ENCODE data around the gene MYO7A. TPM values are rescaled to one million over a fixed set of nuclear protein-coding genes. Genes with fewer than 3 reads are reported as not detected.

Gene MYO7A
- total RNA-seq, 1 donor from 2014 or later = 0.29 TPM

DNA sequence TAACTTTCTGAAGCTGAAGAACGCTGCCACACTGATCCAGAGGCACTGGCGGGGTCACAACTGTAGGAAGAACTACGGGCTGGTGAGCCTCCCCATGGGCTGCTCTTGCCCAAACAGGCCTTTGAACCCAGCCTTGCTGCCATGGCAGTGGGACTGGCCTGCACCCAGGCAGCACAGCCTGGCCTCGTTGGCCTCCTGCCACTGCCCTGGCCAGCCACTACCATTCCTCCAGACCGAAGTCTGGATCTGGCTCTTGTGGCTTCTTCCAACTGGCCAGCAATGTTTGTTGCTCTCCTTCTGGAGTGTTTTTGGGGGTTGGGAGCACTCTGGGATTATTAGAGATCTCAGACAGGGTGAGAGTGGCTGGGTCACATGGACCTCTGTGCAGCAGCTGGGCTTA, 51.0 kb downstream of the MYO7A start:
- Mint-ChIP-seq H3K4me1 (ENCODE audit: low read depth) (no peaks in the 10 kb centered on the region), H3K27ac (no peak overlapping the region), H3K27me3 (ENCODE audit: insufficient read depth) (peaks cover under 1% of the 10 kb centered on the region), H3K4me3 (no peak overlapping the region), H3K9me3 (peaks cover 5% of the 10 kb centered on the region), H3K36me3 (ENCODE audit: low read depth) (no peaks in the 10 kb centered on the region)
- intact Hi-C loops (cut with micrococcal nuclease) = no loop called here
- no peak for DNase-seq (ENCODE audit: low spot score)

DNA sequence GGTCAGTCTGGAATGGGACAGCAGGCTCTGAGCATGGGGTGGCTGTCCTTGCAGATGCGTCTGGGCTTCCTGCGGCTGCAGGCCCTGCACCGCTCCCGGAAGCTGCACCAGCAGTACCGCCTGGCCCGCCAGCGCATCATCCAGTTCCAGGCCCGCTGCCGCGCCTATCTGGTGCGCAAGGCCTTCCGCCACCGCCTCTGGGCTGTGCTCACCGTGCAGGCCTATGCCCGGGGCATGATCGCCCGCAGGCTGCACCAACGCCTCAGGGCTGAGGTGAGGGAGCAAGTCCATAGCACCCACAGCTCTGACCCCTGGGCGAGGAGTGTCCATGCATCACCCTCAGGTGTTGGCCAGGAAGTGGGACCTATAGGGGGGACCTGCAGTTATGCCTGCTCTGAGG, 51.6 kb downstream of the MYO7A start:
- H3K27me3 Mint-ChIP-seq (ENCODE audit: insufficient read depth) = no peaks in the 10 kb centered on the region
- intact Hi-C loops (cut with micrococcal nuclease) = no loop called here
- H3K4me1 Mint-ChIP-seq (ENCODE audit: low read depth) = no peaks in the 10 kb centered on the region
- peaks cover 5% of the 10 kb centered on the region for H3K9me3 Mint-ChIP-seq
- no peaks in the 10 kb centered on the region for H3K36me3 Mint-ChIP-seq (ENCODE audit: low read depth)
- no peak overlapping the region for H3K27ac Mint-ChIP-seq
- no peak overlapping the region for H3K4me3 Mint-ChIP-seq
- DNase-seq (ENCODE audit: low spot score) = no peak

DNA sequence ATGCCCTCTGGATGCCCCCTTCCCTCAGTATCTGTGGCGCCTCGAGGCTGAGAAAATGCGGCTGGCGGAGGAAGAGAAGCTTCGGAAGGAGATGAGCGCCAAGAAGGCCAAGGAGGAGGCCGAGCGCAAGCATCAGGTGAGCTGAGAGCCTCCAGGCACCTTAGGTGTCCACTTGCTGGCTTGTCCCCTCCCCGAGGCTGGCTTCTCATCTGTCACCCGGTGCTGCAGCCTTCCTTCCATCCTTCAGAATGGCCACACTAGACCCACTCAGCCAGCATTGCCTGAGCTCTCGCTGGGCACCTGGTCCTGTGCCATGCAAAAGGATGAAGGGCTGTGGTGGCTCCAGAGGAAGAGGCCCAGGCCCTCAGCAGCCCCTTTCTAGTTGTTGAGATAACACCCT, 52.3 kb downstream of the MYO7A start:
- Mint-ChIP-seq H3K27ac (no peak overlapping the region), H3K4me3 (no peak overlapping the region), H3K4me1 (ENCODE audit: low read depth) (no peaks in the 10 kb centered on the region), H3K36me3 (ENCODE audit: low read depth) (no peaks in the 10 kb centered on the region), H3K27me3 (ENCODE audit: insufficient read depth) (no peaks in the 10 kb centered on the region), H3K9me3 (peaks cover 5% of the 10 kb centered on the region)
- intact Hi-C loops (cut with micrococcal nuclease) = no loop called here
- no peak for DNase-seq (ENCODE audit: low spot score)

DNA sequence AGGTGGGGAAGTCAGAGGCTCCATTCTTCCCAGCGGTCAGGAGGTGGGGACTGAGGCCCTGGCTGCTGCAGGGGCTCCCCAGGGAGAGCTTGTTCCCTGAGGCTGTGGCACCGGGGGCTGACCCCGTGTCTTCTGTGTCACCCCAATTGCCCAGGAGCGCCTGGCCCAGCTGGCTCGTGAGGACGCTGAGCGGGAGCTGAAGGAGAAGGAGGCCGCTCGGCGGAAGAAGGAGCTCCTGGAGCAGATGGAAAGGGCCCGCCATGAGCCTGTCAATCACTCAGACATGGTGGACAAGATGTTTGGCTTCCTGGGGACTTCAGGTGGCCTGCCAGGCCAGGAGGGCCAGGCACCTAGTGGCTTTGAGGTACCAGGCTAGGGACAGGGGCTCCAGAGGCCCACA, 53.2 kb downstream of the MYO7A start:
- Mint-ChIP-seq H3K27me3 (ENCODE audit: insufficient read depth) (no peaks in the 10 kb centered on the region), H3K4me3 (no peak overlapping the region), H3K36me3 (ENCODE audit: low read depth) (no peaks in the 10 kb centered on the region), H3K4me1 (ENCODE audit: low read depth) (no peaks in the 10 kb centered on the region), H3K27ac (no peak overlapping the region), H3K9me3 (peaks cover 5% of the 10 kb centered on the region)
- intact Hi-C loops (cut with micrococcal nuclease) = no loop called here
- DNase-seq (ENCODE audit: low spot score) = no peak

- H3K9me3 Mint-ChIP-seq = peaks cover 5% of the 10 kb centered on the region
- DNase-seq (ENCODE audit: low spot score) = no peak
- H3K4me1 Mint-ChIP-seq (ENCODE audit: low read depth) = no peaks in the 10 kb centered on the region
- no peak overlapping the region for H3K27ac Mint-ChIP-seq
- intact Hi-C loops (cut with micrococcal nuclease) = no loop called here
- no peak overlapping the region for H3K4me3 Mint-ChIP-seq
- H3K27me3 Mint-ChIP-seq (ENCODE audit: insufficient read depth) = no peaks in the 10 kb centered on the region
- H3K36me3 Mint-ChIP-seq (ENCODE audit: low read depth) = no peaks in the 10 kb centered on the region
Observed at GRCh38 chr11:77181799-77182541, 53.9 kb downstream of the MYO7A start.

- Mint-ChIP-seq H3K4me3 (no peak overlapping the region), H3K27me3 (ENCODE audit: insufficient read depth) (peaks cover 2% of the 10 kb centered on the region), H3K27ac (no peak overlapping the region), H3K4me1 (ENCODE audit: low read depth) (no peaks in the 10 kb centered on the region), H3K36me3 (ENCODE audit: low read depth) (no peaks in the 10 kb centered on the region), H3K9me3 (peaks cover 5% of the 10 kb centered on the region)
- intact Hi-C loops (cut with micrococcal nuclease) = no loop called here
- DNase-seq (ENCODE audit: low spot score) = no peak
Observed at GRCh38 chr11:77182542-77183430, 54.7 kb downstream of the MYO7A start.

GRCh38 chr11:77183431-77183984, 55.5 kb downstream of the MYO7A start:
- Mint-ChIP-seq H3K36me3 (ENCODE audit: low read depth) (no peaks in the 10 kb centered on the region), H3K9me3 (peaks cover under 1% of the 10 kb centered on the region), H3K27ac (no peak overlapping the region), H3K4me3 (no peak overlapping the region), H3K4me1 (ENCODE audit: low read depth) (no peaks in the 10 kb centered on the region), H3K27me3 (ENCODE audit: insufficient read depth) (peaks cover 2% of the 10 kb centered on the region)
- intact Hi-C loops (cut with micrococcal nuclease) = no loop called here
- no peak for DNase-seq (ENCODE audit: low spot score)

DNA sequence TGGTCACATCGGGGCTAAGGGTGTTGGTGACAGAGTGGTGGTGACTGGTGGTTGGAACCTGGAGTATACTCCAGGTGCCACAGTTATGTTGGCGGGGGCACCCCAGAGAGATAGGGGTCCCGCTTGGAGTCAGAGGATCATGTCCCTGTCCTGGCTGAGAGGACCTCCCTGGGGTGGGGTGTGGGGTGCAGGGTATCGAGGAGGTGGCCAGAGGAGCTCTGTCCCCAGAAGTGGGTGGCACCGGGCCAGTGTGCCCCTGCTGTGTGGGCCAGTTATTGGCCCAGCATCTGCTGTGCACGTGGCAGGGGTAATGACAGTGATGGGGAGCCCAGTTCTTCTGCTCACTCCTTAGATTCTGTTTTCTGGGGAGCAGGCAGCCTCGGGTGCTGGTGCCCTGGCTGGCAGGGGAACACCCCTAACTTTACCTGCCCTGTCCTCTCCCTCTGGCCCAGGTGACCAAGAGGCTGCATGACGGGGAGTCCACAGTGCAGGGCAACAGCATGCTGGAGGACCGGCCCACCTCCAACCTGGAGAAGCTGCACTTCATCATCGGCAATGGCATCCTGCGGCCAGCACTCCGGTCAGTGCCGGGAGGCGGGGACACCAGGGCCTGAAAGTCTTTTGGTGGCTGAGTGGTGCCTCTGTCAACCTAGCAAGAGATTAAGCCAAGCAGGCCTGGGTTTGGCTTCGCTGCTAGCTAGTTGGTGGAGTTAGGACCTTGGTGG, 56.3 kb downstream of the MYO7A start:
- intact Hi-C loops (cut with micrococcal nuclease) = no loop called here
- H3K36me3 Mint-ChIP-seq (ENCODE audit: low read depth) = no peaks in the 10 kb centered on the region
- H3K4me3 Mint-ChIP-seq = no peak overlapping the region
- no peak for DNase-seq (ENCODE audit: low spot score)
- H3K27me3 Mint-ChIP-seq (ENCODE audit: insufficient read depth) = peaks cover 2% of the 10 kb centered on the region
- no peaks in the 10 kb centered on the region for H3K9me3 Mint-ChIP-seq
- H3K27ac Mint-ChIP-seq = no peak overlapping the region
- no peaks in the 10 kb centered on the region for H3K4me1 Mint-ChIP-seq (ENCODE audit: low read depth)

DNA sequence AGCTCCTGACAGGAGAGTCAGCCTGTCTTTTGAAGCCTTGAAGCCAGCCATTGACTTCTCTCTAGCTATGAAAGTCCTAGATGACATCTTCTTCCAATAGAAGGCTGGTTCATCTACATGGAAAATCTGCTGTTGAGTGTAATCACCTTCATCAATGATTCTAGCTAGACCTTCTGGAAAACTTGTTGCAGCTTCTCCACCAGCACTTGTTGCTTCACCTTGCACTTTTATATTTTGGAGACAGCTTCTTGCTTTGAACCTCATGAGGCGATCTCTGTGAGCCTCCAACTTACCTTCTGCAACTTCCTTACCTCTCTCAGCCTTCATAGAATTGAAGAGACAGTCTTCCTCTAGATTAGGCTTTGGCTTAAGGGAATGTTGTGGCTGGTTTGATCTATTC, 58.3 kb downstream of the MYO7A start:
- no peak for DNase-seq (ENCODE audit: low spot score)
- Mint-ChIP-seq H3K27me3 (ENCODE audit: insufficient read depth) (peaks cover 2% of the 10 kb centered on the region), H3K4me1 (ENCODE audit: low read depth) (no peaks in the 10 kb centered on the region), H3K27ac (no peak overlapping the region), H3K36me3 (ENCODE audit: low read depth) (no peaks in the 10 kb centered on the region), H3K9me3 (no peaks in the 10 kb centered on the region), H3K4me3 (no peak overlapping the region)
- intact Hi-C loops (cut with micrococcal nuclease) = no loop called here

GRCh38 chr11:77187111-77187750, 59.2 kb downstream of the MYO7A start:
- Mint-ChIP-seq H3K9me3 (no peaks in the 10 kb centered on the region), H3K36me3 (ENCODE audit: low read depth) (no peaks in the 10 kb centered on the region), H3K4me3 (no peak overlapping the region), H3K4me1 (ENCODE audit: low read depth) (no peaks in the 10 kb centered on the region), H3K27ac (no peak overlapping the region), H3K27me3 (ENCODE audit: insufficient read depth) (peaks cover 2% of the 10 kb centered on the region)
- intact Hi-C loops (cut with micrococcal nuclease) = no loop called here
- no peak for DNase-seq (ENCODE audit: low spot score)

DNA sequence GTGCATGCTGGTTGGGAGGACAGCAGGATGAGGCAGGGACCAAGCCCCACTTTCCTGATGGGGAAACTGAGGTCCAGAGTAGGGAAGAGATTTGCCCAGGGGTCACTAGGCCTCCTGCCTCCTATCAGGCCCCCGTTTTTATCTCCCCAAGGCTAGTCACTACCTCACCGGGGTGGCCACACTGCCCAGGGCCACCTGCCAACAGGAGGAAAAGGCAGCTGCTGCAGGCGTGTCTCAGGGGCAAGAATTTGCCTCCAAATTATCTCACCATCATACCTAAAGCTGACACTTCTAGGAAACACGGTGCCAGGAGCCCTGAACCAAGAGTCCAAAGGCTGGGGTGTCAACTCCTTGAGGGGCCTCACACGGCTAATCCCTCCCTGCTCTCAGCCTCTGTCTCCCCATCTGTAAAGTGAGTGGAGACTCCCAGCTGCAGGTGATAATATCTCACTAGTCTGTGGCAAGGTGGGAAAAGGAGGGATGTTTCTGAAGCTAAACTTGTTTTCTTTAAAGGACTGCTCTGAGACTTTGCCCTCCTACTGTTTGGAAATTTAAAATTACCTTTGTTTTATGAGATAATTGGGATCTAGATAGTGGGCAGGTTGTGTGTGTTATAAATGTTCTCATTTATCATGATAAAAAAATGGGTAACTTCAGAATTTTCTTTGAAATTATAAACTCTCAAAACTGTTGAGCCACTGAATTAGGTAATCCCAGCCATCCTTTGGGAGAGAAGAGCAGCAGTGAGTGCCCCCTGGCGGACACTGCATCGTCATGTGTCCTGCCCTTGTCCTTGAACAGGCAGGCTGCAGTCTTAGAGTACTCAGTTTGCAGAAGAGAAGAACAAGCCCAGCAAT, 60.0 kb downstream of the MYO7A start:
- no peak overlapping the region for H3K4me3 Mint-ChIP-seq
- no peaks in the 10 kb centered on the region for H3K36me3 Mint-ChIP-seq (ENCODE audit: low read depth)
- H3K27ac Mint-ChIP-seq = no peak overlapping the region
- H3K4me1 Mint-ChIP-seq (ENCODE audit: low read depth) = no peaks in the 10 kb centered on the region
- H3K27me3 Mint-ChIP-seq (ENCODE audit: insufficient read depth) = peaks cover 2% of the 10 kb centered on the region
- no peaks in the 10 kb centered on the region for H3K9me3 Mint-ChIP-seq
- DNase-seq (ENCODE audit: low spot score) = peak; percentile 52
- intact Hi-C loops (cut with micrococcal nuclease) = loop anchor here (1.0 to 2.0 kb wide), 3 partner anchors 61 to 360 kb away; no protein-coding TSS in a partner anchor
